GM12874 (cell line): ENCODE measurements around the gene TPSD1.

ENCODE experiments used
- TF ChIP-seq, protein P1 (sequence below): IDR thresholded peaks from 2 replicates; pipeline ENCODE4 v1.5.1; 2011; ENCODE audit warnings: low read depth, mild to moderate bottlenecking, control low read depth, low read length, moderate library complexity; ENCODE audit not compliant: insufficient read depth

TPSD1 gene

DNA sequence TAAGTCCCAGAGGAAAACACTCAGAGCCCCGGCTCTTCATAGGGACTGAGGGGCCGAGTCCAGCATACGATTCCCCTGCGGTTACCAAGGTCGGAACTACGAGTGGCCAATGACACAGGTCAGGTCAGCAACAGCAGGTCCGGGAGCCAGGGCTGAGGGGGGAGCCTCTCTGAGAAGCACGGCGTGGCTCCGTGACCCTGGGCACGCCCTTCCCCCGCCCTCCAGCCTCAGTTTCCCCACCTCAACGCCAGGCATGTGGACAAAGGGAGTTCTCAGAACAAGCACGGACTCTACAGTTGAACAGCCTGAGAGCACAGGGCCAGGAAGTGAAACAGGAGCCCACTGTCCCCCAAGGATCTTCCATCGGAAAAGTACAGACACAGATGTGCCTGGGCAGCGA is 25.6 kb downstream of the TPSD1 start:
- TF ChIP-seq, protein P1, sequence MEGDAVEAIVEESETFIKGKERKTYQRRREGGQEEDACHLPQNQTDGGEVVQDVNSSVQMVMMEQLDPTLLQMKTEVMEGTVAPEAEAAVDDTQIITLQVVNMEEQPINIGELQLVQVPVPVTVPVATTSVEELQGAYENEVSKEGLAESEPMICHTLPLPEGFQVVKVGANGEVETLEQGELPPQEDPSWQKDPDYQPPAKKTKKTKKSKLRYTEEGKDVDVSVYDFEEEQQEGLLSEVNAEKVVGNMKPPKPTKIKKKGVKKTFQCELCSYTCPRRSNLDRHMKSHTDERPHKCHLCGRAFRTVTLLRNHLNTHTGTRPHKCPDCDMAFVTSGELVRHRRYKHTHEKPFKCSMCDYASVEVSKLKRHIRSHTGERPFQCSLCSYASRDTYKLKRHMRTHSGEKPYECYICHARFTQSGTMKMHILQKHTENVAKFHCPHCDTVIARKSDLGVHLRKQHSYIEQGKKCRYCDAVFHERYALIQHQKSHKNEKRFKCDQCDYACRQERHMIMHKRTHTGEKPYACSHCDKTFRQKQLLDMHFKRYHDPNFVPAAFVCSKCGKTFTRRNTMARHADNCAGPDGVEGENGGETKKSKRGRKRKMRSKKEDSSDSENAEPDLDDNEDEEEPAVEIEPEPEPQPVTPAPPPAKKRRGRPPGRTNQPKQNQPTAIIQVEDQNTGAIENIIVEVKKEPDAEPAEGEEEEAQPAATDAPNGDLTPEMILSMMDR: no peak

DNA sequence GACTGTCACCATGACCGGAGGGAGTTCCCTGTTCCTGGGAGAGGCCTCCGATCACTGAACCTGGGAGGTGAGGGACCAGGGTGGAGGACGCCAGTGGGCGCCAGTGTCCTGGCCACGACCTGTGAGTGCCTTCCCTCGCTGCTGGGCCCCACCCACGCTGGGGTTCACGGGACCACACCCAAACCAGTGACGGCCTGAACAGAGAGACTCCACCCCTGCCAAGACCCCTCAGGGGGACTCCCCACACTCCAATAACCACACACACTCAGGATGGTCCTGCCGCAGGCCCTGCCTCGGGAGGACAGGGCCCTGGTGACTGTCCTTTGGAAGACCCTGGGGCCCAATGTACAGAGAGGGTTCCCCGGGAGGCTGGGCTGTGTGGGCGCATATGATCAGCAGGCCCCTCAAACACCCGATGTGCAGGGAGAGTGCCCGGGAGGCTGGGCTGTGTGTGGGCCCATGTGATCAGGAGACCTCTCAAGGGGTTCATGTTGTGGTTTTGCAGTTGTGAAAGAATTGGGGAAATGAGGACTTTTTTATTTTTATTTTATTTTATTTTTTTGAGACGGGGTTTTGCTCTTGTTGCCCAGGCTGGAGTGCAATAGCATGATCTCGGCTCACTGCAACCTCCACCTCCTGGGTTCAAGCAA is 26.6 kb downstream of the TPSD1 start:
- TF ChIP-seq, protein P1: no peak

DNA sequence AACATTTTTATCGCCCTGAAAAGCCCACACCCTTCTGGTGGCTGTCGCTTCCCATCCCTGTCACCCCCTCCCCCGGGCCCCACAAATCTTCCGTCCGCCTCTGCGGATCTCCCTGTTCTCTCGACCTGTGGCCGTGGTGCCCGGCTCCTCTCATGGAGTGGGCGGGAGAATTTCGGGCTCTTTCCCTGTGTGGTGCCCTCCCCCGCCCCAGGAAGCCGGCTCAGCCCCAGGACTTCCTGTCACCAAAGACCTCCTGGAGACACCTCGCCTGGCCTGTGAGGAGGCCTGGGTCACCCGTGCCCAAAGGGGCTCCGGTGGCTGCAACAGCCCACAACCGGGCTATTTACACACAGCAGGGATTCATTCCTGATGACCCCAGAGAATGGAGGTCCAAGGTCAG is 27.4 kb downstream of the TPSD1 start:
- TF ChIP-seq, protein P1: no peak

DNA sequence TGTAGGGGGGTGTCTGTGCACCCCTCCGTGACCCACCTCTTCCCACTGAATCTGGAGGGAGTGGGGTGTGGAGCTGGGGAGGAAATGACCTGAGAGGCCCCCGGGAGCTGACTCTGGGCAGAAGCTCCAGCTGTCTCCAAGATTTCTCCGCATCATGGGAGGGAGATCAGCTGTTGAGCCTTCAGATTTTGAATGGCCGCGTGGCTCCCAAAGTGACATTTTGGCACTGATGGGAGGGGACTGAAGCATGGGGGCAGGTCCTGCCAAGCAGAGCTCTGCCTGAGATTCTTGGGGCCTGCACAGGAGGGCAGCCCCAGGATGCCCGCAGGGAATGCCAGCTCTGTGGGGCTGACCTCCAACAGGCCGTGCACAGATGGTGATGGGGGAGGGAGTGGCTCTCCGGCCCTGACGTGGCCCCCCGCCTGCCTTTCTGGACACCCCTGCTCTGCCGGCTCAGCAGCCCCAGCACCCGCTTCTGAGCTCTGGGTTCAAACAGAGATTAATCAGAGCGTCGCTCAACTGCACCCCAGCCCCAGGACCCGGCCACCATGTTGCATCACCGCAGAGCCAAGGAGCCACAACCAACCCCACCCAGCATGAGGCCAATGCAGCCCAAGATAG is 28.2 kb downstream of the TPSD1 start:
- TF ChIP-seq, protein P1: no peak

DNA sequence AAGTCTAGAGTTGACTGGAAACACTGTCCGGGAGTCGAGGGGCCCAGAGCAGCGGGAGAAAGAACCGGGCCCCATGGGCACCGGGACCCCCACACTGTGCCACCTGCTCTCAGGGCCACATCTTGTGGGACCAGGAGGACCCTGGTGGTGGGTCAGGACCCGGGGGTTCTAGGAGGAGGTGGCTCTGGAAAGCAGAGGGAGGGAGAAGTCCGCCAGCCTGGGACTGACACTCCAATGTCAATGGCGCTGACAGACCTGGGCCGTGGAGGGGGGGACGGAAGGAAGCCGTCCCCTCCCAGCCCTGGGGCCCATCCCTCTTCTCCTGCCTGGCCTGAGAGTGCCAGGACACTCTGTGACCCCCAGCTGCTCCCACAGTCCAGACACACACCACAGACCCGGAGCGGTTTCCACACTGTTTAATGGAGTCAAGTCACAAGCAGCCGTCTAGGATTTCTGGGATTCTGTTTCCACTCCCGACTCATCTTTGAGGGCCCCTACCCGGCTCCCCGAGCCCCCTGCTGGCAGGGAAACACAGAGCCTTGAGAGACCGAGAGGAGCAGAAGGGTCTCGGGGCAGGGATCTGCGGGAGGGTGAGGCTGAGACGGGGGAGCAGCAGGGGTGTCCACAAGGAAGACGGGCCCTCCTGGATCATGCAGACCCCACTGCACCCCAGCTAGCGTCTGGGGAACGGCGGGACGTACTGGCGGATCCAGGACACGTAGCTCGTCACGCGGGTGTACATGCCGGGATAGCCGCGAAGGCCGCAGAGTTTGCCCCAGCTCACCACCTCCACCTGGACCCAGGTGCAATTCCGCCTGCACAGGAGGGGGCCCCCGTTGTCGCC is 30.0 kb downstream of the TPSD1 start:
- TF ChIP-seq, protein P1: no peak

DNA sequence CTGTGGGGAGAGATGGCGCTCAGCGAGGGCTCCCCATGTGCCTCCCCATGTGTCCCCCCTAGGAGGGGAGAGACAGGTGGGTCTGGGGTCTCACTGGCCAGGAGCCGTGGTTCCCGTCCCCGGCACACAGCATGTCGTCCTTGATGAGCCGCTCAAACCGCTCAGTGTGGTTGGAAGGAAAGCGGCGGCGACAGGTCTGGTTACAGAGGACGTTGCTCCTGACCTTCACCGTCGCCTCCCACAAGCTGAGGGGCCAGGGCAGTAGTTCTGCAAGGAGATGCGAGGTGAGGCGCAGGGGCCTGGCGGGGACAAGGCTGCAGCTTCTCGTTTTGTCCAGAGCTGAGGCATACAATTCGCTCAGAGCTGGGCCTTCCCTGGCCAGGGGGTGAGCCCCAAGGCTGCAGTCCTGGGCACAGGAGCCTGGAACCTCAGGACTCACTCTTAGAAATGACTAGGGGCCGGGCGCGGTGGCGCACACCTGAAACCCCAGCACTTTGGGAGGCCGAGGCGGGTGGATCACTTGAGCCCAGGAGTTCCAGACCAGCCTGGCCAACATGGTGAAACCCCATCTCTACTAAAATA is 30.7 kb downstream of the TPSD1 start:
- TF ChIP-seq, protein P1: no peak
